Dedifferentiated amniotic fluid mesenchymal stem cell (primary cell): ENCODE results near the gene MUC2.

Experiments
- DNase-seq: peaks from one replicate; pipeline ENCODE4 v3.0.0-alpha.2; 2016; ENCODE audit errors: extremely low spot score

Gene MUC2

DNA sequence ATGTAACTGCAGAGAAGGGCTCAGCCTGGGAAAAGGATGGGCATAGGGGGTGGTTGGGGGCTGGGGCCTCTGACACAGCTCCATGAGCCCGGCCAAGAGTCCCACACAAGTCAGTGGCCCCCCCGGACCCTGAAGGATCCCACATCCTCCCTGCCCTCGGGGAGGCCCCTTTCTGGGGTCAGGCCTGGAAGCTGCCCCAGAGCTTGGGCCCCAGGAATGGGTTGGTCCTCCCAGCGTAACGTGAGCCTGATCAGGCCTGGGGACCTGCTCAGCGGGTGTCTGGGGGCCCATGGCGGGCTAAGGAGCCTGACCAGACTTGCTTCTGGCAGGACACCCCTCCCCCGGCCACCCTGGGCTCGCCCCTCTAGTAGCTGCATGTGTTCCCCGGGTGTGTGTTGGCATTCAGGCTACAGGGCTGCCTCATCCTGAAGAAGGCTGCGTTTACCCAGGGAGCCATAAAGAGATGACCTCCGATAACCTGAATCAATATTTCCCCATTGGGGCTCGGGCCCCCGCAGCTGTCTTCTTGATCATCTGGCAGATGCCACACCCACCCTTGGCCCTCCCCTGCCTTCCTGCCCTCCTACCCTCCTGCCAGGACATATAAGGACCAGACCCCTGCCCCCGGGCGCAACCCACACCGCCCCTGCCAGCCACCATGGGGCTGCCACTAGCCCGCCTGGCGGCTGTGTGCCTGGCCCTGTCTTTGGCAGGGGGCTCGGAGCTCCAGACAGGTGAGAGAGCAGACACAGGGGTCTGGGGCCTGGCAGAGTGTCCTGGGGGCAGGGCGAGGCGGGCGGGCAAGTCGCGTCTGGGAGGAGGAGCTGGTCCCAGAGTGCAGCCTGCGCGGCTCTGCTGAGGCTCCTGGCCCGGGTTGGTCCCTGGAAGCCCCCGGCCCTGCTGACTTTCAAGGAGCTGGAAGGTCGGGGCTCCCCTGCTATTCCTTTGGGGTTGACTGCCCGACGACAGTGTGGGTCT, at the start of gene MUC2:
Gene MUC2, plus strand, starts transcription at position 631 of the 978 bp plus-strand sequence.
- DNase-seq, result no peak

- no peak for DNase-seq
Measured at GRCh38 chr11:1025410-1026162, 49.1 kb upstream of the MUC2 start.

GRCh38 chr11:1026163-1026450, 48.6 kb upstream of the MUC2 start:
- DNase-seq, result no peak

DNA sequence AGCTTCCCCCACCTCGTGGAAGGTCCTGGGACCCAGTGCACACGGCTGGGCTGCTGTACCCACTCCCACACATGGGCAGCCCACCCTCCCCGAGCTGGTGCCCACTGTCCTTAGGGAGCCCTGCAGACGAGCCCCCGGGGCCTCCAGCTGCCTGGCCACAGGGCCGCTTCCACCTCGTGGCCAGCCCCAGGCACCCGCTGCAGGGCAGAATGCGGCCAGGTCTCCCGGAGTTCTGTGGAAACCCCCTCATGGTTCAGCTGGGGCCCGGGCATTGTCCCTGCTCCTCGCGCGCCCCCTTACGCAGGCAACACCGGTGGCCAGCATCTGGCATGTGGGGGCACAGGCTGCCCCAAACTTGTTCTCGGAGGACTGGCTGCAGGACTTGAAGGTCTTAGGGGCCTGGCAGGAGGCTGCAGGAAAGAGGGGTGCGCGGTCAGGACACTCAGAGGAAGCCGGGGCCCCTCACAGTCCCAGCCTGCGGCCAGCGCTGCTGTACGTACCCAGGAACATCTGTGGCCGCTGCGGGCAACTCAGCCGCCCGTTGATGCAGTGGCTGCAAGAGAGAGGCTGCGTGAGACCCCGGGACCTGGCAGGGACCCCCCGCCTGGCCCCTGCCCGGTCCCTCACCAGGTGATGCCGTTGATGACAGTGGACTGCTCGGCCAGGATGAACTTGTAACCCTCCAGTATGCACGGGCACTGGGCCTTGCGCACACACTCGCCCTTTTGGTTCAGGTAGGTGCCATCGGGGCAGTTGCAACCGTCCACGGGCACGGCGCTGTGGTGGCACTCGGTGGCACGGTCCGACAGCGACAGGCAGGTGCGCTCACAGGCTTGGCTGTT, 47.8 kb upstream of the MUC2 start:
- DNase-seq, result no peak

GRCh38 chr11:1027483-1028290, 47.0 kb upstream of the MUC2 start:
- no peak for DNase-seq

- no peak for DNase-seq
Measured at GRCh38 chr11:1028291-1028540, 46.5 kb upstream of the MUC2 start.

- no peak for DNase-seq
Measured at GRCh38 chr11:1028616-1029015, 46.1 kb upstream of the MUC2 start.

DNA sequence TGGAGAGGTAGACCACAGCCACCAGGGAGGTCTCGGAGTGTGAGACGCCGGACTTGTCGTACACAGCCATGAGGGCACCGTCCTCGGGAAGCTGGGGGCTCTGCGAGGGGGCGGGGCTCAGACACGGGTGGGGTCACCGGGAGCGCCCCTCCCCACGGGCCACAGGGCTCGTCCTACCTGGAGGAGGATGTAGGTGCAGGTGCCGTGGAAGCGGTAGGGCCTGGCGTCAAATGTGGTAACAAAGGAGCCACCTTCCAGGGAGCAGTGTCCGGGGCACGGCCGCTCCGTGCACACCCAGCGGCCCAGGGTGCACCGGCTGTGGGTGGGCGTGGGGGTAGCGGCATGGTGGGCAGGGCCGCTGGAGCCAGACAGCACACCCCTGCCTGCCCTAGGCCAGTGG, 45.6 kb upstream of the MUC2 start:
- DNase-seq, result no peak

GRCh38 chr11:1029654-1030053, 45.0 kb upstream of the MUC2 start:
- DNase-seq, result no peak

DNA sequence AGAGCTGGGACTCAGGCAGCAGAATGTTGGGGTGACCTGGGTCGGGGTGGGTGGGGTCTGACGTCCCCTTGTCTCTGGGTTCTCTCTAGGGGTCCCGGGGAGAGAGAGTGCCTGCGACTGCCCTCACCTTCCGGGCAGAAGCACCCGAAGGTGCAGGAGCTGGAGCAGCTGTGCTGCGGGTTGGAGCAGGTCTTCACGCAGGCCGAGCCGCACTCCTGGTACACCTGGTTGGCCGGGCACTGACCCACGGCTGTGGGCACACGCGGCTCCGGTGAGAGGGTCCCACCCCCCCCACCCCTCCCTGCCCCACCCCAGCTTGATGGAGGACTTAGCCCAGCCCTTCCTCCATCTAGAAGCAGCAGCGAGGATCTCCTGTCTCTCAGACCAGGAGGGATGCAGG, 44.6 kb upstream of the MUC2 start:
- no peak for DNase-seq

- DNase-seq, result no peak
Measured at GRCh38 chr11:1030556-1030955, 44.1 kb upstream of the MUC2 start.

- DNase-seq, result no peak
Measured at GRCh38 chr11:1031121-1031899, 43.4 kb upstream of the MUC2 start.

GRCh38 chr11:1032310-1032891, 42.3 kb upstream of the MUC2 start:
- DNase-seq, result no peak

GRCh38 chr11:1033016-1033798, 41.5 kb upstream of the MUC2 start:
- DNase-seq, result no peak

DNA sequence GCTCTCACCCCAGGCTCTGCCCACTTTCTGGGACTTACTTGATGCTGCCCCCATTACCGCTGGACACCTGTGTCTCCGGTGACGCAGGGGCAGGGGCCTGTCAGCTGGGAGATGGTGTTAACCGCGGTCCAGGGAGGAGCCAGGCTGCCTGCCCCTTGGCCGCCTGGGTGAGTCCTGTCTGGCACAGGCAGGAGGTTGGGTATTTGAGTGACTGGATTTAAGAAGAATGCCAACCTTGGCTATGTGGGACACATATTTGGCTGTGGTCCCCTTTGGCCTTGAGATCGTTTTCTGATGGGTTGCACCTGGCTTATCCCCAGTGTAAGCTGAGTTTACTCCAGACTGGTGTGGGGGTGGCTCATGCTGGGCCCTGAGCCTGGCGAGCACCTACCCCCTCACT, 40.7 kb upstream of the MUC2 start:
- no peak for DNase-seq

DNA sequence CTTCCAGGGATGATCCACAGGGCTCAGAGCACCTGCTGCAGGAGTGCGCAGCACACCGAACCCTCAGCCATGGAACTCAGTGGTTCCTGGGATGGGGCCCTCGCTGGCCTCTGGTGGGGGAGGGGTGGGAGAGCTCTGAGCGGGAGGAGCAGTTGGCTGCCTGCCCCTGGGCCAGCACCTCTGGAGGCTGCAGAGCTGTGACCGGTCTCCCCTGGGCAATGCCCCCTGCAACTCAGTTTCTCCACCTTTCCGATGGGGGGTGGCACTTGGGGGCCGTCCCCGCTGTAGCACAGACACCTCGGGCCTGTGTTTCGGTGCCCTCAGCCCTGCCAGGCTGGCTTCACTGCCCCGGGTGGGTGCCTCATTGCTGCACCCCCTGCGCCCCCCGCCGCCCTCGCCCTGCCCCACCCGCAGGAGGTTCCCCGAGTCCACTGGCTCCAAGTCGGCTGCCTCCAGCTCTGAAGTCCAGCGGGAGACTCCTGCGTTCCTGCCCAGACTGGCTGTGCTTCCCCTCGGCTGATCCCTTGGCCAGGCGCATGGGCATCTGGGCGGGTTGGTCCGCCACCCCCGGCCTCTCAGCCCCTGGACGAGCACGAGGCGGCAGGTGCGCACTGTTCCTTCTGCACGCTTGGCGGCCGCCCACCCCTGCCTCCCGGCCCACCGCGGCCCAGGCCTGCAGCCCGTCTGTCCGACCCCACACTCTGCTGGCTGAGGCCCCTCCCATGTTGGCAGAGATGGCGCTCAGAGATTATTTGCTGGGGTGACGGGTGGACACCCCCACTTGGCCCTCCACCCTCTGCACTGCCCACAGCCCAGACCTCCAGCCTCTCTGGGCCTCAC, 40.0 kb upstream of the MUC2 start:
- DNase-seq, result no peak

DNA sequence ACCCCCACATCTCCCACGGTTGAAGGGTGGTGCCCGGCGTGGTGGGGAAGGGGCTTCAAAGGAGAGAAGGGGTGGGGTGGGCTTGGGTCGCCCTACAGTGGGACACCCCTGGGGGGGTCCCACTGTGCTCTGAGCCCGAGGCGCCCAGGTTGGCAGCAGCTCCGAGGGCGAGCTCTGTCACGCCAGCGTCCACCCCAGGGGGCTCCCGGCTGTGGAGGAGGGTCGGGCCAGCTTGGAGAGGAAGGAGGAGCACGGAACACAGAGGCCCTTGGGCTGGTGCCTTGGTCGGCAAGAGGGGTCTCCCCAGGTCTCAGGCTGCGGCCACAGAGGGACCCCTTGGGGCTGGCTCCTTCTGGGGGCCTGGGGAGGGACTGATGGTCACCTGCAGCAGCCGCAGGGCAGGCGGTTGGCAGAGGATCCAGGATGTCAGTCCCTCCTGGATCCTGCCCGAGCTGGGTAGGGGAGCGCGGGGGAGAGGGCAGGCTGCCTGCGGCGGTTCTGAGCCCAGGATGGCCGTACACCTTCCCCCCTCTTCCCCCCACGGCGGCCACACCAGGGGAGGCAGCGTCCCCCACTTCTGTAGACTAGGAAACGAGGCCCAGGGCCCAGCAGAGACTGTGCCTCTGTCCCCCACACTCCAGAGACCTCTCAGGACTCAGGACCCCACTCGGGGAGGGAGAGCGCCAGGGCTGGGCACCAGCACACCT, 38.9 kb upstream of the MUC2 start:
- DNase-seq, result no peak

DNA sequence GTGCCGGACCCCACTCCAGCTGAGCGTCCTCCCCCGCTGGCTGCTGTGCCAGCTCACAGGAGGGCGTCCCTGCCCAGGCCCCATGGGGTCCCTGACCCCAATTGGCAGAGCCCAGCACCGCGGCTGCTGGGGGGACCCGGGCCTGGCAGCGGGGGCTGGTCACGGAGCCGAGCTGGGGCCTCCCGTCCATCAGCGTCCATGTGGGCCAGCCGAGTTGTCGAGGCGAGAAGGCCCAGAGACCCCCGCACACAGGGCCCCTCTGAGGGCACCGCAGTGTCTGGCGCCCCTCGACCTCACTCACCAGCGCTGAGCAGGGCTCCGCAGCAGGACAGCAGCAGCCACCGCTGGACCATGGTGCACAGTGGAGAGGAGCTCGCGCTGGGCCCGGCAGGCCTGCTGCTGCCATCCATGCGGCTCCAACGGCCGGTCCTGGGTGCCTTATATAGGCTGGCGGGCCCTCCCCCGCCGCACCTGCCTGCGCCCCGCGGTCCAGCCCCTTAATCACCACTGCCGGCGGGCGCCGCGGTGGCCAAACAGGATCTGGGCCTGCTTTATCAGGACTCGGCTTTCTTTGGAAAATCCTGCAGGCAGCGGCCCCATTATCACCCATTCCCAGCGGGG, 38.3 kb upstream of the MUC2 start, which contains the start of gene MUC6:
Gene MUC6, minus strand, starts transcription at position 416 of the 621 bp plus-strand sequence. Its CDS starts 63 bp downstream, at position 353.
- DNase-seq, result no peak
